GM21576 (cell line): ENCODE measurements around the gene SEMA7A.
A peak's percentile ranks its signal among the peaks of the same experiment; 100 is the strongest.
"Not testable (repeated sequence)": the region's sequence is repeated elsewhere in the genome, so short reads cannot be mapped to it uniquely, and the experiment has no call there.

Experiments
- ATAC-seq: cut with Tn5 transposase; IDR thresholded peaks from one replicate; pipeline ENCODE4 v1.9.1; 2021; ENCODE audit warnings: mild to moderate bottlenecking, moderate library complexity; ENCODE audit not compliant: unreplicated experiment

SEMA7A gene

DNA sequence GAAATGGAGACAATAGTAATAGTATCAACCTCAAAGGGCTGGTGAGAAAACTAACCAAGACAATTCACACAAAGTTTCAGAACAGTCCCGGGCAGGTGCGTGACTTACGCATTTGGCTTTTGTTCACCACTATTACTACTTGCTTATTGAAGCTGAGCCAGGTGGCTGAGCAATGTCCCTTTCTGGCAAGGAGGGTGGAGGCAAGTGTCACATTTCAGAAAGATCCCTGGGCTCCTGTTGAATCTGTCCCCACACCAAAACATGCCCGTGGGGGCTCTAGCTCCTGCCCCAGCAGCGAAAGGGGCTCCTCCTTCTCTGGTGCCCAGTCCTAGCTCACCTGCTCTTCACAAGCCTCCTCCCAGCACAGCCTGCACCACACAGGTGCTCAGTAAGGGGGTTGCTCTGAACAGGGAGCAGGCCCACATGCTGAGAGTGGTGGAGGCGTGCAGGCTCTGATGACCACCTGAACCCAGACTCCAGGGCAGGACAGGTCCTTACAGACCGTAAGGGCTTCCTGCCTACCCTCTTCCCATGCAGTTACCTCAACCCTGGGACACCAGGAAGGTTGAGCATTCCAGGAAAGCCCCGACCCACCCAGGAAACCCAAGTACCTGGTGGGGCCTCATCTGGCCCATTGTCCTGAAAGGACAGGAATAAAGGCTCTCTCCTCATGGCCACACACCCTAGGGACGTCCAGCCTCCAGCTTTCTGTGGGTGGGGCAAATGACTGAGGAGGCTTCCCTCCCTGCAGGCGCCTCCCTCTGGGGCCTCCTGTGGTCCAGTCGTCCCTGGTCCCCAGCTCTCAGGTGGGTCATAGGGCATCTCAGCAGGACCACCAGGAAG is 32.6 kb downstream of the SEMA7A start:
- ATAC-seq = no peak

DNA sequence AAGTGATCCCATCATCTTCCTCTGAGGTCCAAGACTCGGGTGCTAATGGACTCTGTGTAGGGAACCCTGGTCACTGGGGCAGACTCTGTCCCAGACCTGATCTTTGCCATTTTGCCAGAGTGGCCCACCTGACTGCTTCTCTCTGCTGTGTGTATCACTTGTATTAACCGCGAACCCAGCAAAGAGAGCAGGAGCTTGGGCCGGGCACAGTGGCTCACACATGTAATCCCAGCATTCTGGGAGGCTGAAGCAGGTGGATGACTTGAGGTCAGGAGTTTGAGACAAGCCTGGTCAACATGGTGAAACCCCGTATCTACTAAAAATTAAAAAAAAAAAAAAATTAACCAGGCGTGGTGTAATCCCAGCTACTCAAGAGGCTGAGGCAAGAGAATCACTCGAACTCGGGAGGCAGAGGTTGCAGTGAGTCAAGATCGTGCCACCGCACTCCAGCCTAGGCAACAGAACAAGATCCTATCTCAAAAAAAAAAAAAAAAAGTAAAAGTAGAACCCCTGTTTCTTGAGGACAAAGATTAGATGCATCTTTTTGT is 33.4 kb downstream of the SEMA7A start:
- no peak for ATAC-seq

DNA sequence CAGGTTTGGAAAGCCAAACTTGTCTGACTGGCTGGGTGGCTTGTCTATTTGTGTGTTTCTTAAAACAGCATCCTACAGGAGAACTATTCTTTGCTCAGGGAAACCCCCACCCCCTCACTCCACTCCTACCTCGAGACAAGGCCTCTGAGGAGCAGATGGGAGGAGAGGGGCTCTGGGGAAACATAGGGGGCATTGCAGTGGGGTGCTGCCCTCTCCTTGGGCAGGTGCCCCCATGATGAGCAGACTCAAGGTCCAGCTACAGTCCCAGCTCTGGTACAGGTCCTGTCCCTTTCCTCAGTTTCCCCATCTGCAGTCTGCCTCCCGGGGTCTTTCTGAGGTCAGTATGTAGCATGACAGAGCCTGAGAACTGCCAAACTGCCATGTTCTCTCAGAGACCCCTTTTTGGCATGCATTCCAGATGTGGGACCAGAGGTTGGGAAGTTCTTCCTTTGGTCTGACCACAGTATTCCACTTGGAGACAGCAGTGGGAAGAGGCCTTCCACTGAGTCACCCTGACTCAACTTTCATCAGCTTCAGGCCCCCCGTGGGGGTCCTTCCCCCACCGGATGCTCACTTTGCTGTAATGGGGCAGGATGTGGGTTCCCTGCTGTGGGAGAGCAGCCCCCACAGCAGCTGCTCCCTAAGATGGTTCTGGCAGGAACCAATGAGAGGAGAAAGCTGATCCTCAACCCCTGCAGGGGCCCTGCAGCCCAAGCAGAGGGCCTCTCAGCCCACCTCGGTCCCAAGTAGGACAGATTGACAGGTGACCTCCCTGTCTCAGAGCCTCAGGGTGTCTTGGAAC is 34.0 kb downstream of the SEMA7A start:
- no peak for ATAC-seq

DNA sequence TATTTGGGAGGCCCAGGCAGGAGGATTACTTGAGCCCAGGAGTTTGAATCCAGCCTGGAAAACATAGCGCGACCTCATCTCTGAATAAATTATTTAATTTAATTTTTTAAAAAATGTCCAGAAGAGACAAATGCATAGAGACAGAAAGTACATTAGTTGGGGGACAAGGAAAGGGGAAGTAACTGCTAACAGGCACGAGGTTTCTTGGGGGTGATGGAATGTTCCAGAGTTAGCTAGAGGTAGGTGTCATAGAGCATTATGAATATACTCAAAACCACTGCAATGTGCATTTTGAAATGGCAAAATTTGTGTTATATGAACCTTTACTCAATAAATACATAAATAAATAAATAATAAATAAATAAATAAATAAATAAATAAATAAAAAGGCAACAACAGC is 34.7 kb downstream of the SEMA7A start:
- ATAC-seq = no peak

DNA sequence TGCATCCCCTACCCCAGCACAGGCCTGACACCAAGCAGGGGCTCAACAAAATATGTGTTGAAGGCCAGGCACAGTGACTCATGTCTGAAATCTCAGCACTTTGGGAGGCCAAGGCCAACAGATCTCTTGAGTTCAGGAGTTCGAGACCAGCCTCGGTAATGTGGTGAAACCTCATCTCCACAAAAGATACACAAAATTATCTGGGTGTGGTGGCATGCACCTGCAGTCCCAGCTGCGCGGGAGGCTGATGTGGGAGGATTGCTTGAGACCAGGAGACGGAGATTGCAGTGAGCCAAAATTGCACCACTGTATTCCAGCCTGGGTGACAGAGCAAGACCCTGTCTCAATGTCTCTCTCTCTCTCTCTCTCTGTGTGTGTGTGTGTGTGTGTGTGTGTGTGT is 35.6 kb downstream of the SEMA7A start:
- no peak for ATAC-seq

DNA sequence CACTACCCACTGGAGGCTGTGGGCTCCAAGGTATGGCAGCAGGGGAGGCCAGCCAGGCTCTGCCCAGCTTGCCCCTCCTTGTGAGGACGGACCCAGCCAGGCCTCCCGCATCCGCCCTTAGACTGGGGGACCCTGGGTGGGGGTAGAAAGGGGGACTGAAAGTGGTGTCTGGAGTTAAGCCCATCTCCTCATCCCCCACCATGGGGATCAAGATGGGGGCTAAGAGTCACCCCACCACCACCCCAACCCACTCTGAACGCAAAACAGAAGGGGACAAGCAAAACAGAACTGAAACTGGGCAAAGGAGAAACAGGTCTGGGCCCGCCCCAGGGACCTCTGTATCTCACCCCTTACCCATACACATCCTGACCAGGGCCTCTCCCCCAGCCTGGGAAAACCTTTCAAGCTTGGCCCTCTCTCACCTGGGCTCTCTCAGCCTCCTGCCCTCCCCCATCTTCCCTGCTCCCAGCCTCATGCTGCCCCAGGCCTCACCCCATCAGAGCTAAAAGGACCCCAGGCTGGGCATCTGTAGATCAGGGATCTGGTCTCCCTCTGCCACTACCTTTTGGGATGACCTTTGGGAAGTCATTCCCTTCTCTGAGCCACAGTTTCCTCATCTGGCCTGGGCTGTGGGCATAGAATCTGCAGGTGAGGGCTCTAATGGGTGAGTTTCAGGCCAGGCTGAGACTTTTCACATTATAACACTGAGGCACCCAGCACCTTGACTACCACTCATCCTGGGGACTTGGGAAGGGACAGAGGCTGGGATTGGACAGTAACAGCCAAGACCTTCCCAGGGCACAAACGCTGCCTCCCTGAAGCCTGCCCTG is 36.3 kb downstream of the SEMA7A start:
- ATAC-seq = no peak

DNA sequence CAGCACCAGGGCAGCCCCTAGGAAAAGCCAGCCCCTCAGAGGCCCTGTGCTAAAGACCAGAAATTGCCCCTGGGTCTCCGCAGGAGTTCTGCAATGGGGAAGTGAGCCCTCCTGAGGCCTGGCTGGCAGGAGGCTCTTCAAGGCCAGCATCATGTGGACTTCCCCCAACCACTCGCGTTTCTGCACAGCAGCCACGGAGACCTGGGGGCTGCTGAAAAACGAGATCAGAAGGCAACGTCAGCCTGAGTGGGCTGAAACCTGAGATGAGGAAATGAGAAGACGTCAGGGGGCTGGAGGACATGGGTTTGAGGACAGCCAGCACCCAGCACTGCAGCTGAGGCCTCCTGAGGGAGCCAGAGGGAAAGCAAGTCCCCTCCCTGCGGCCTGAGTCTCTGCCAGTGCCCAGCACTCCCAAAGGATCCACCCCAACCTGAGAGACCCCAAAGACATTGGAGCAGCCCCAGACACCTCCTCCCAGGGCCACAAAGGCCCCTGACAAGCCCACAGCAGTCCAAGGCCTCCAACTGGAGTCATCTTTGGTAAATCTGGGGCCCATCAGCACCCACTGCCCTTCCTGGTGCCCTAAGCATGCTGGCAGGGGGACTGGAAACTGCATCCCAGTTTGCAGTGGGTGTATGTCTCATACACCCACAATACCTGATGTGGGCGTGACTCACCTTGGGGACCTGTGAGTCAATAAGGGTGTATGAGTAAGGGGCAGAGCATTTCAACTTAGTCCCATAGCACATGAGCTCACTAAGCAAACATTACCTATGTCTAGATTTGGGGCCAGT is 37.1 kb downstream of the SEMA7A start:
- peak; percentile 40 for ATAC-seq

DNA sequence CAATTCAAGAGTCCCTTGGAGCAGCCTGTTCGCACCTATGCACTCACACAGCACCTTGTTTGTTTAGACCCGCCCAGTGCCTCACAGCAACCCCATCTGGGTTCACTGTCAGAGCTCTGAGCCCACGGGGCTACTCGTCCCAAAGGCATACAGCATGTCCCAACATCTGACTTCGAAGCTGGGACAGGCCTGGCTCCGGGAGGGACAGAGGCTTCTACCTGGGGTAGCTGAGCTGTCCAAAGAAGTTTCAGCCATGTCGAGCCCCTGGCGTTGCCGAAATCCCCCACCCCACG is 37.7 kb downstream of the SEMA7A start:
- peak; percentile 3 for ATAC-seq

DNA sequence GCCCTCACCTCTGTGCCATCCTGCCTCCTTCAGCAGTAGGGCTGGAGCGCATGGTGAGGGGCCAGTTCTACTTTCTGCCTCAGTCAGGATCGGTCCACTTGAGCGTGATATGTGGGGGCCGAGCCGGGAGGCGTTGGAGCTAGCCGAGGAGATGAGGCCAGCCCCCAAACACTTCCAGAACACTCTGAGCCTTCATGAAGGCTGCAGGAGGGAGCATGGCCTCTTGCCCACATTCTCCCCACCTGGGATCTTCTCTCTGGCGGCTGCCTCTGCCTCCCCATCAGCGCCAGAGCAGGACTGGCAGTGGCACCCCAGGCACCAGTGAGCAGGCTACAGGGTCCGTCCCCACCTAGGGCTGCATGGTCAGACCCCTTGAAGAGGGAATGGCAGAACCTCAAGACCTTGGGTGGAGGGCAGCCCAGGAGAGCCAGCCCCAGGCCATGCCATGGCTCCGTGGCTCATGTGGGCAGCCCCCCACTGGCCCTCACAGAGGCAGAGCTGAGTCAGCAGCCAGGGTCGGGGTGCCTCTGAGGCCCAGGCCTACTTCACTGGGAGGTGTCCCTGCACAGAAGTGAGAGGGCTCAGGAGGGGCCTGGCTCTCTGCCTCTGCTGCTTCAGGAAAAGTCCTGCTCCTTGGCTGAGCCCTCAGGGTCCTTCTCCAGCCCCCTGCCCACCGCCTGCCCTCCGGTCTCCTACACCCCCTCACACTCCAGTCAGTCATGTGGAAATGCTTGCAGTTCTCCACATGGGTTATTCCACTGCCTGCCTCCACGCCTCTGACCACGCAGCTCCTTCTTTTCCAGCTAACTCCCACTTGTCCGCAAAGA is 38.2 kb downstream of the SEMA7A start:
- no peak for ATAC-seq

DNA sequence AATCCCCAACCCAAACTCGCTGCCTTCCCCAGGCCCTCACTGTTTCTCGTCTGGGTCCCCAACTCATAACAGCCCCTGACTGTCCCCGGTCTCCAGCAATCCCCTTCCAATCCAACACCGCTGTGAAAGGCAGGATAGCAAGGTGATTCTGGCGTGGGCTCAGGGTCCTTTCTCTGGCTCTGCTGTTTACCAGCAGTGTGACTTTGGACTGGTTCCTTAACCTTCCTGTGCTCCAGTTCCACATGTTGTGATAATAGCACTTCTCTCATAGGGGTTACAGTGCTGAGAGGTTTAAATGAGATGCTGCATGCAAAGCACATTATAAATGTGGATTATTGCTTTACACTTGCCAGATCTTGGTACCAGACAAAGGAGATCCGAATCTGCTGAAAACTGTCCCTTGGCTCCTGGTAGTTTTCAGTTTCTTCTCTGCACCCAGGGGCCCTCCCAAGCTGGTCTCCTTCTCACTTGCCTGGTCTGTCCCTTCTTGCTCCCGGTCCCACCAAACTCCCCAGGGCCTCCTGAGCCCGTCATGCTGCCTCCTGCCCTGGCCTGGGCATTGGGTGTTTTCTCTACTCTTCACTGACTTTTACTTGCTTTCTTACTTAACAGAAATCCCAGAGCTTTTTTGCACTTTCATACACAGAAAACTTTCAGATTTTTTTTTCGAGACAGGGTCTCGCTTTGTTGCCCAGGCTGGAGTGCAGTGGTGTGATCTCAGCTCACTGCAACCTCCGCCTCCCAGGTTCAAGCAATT is 39.5 kb downstream of the SEMA7A start:
- ATAC-seq = no peak

DNA sequence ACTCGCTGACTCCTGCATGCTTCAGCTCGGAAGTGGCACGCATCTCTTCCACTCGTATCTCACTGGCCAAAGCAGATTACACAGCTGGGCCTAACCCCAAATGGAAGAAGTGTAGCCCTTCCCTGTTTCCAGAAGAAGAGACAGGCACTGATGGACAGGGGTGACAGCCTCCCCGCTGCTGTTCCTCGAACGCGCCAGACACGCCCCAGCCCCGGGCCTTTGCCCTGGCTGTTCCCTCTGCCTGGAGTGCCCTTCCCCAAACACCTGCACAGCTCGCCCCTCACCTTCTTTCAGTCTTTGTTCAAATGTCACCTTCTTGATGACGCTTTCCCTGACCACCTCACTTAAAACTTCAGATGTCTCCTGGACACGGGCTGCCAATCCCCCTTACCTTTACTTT is 40.3 kb downstream of the SEMA7A start:
- no peak for ATAC-seq

DNA sequence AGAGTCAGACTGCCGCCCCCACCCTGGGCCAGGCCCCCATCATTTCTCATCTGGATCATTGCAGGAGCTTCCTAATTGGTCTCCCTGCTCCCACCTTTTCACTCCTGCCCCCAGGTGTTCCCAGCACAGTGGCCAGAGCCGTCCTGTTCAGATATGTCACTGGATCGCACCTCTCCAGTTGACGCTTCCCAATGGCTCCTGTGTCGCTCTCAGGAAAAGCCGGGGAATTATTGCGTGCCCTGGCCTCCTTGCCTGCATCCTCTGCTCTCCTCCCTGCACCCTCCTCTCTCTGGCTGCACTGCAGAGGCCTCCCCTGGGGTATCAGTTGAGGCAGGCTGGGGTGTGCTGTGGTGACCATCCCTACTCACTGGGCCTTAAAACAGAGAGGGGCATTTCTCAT is 40.9 kb downstream of the SEMA7A start:
- no peak for ATAC-seq

DNA sequence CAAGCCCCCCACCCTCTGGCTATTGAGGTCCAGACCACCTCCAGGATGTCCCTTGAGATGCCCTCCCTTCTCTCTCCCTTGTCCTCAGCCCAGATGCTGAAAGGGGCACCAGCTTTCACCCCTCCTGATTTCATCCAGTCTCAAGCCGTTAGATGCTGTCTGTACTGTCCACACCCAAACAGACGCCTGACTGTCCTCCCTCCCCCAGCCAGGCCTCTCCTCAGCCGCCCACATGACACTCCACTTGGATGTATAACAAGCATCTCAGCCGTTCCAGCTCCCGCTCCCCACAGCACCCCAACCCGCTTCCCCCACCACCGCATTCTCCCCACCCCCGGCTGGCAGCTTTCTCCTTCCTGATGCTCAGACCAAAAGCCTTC is 41.3 kb downstream of the SEMA7A start:
- no peak for ATAC-seq

DNA sequence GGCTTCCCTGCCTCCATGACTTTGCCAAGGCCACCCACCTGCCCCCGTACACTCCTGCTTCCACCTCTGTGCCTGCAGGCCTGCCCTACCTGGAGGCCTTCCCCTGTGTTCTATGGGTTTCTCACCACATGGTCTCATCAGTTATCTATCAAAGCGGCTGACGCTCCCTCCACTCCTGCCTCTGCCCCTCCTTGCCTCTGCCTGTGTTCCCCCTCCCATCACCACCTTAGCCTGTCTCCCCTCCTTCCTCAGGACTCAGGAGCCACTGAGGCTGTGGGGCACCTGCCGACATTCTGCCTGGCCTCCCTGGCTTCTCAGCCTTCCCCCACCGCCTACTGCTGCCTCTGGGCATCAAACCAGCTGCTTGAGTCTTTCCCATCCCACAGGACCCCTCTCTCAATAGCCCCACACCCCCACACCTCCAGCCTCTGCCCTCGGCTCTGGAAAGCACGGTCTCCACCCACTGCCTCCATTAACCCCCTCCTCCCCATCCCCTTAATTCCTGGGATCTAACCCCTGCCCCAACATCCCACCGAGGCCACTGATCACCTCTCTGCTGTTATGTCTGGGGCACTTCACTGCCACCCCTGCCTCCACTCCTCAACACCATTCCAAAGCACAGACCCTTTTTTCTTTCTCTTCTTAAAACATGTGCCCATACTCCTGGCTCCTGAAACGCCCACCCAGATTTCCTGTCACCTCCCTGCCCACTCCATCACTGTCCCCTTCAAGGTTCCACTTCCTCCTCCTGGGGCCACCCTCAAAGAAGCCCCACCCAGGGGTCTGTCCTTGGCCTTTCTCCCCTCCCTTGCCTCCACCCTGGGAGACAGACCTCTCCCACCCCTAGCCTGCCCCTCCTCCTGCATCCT is 41.9 kb downstream of the SEMA7A start:
- no peak for ATAC-seq

DNA sequence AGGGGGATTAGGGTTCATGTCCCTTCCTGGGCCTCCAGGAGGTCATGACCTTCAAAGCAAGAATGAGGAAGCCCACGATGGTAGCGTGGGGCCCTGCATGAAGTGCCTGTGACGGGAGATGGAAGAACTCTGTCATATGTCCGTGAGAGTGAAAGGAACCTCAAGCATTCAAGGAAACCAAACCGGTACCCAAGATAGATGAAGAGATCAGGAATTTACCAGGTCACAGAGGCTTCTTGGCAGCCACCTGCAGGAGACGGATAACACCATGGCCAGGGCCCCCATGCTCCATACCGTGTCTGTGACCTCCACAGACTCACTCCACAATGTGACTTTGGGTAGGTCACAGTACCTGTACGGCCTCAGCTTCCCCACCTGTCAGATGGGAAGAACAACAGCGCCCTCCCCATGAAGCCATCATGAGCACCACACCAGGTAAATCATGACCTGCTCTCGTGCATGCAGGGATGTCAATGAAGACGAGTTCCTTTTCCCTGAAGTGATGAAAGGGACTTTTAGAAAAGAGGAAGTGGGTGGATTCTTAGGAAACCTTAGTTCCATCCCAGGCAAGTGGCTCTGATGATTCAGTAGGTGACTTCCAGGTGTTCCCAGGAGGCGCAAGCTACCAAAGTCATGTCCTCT is 43.0 kb downstream of the SEMA7A start:
- no peak for ATAC-seq

DNA sequence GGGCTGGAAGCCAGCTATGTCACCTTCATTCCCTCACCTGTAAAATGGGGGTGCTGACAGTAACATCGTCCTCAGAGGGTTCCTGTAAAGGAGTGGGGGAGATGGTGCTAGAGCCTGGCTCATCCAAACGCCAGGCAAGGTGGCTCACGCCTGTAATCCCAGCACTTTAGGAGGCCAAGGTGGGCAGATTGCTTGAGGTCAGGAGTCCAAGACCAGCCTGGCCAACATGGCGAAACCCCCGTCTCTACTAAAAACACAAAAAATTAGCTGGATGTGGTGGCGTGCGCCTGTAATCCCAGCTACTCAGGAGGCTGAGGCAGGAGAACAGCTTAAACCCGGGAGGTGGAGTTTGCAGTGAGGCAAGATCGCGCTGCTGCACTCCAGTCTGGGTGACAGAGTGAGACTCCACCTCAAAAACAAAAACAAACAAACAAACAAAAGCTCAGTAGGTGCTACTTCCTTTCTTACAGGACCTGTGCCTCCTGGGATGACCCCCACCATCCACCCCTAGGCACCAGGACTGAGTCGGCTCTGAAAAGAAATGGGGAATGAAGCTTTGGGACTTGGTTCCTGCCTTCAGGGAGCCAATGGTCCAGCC is 43.6 kb downstream of the SEMA7A start:
- ATAC-seq = not testable (repeated sequence)
